Activated T-cell treated with anti-CD3 and anti-CD28 coated beads, Interleukin-2, amount 50 U/mL, for 1 hour (primary cell): ENCODE measurements around the gene BPIFB4.
"Not testable (repeated sequence)": the region's sequence is repeated elsewhere in the genome, so short reads cannot be mapped to it uniquely, and the experiment has no call there.

Experiments used
- DNase-seq: peaks from one replicate; pipeline ENCODE4 v3.0.0-alpha.2; 2020

BPIFB4 gene

GRCh38 chr20:33079259-33079658 is at the start of gene BPIFB4:
BPIFB4 (plus strand) TSS chr20:33079643; CDS start chr20:33081527, 1,884 bp downstream.
- DNase-seq = no peak

- DNase-seq = no peak
Observed at GRCh38 chr20:33030076-33030475, 49.4 kb upstream of the BPIFB4 start.

GRCh38 chr20:33030569-33030968 is 48.9 kb upstream of the BPIFB4 start:
- DNase-seq = no peak

GRCh38 chr20:33031531-33031930 is 47.9 kb upstream of the BPIFB4 start, which contains the start of gene BPIFB6:
BPIFB6 (plus strand) TSS chr20:33031648; CDS start chr20:33031648, 0 bp downstream.
- no peak for DNase-seq

- no peak for DNase-seq
Observed at GRCh38 chr20:33032555-33032954, 46.9 kb upstream of the BPIFB4 start.

GRCh38 chr20:33033381-33033780 is 46.1 kb upstream of the BPIFB4 start:
- no peak for DNase-seq

GRCh38 chr20:33034115-33034514 is 45.3 kb upstream of the BPIFB4 start:
- DNase-seq = no peak

- DNase-seq = no peak
Observed at GRCh38 chr20:33034901-33035492, 44.4 kb upstream of the BPIFB4 start.

GRCh38 chr20:33037456-33037855 is 42.0 kb upstream of the BPIFB4 start:
- DNase-seq = no peak

- DNase-seq = no peak
Observed at GRCh38 chr20:33038243-33038642, 41.2 kb upstream of the BPIFB4 start.

GRCh38 chr20:33042430-33042829 is 37.0 kb upstream of the BPIFB4 start:
- no peak for DNase-seq

GRCh38 chr20:33042983-33043730 is 36.3 kb upstream of the BPIFB4 start:
- DNase-seq = no peak

- no peak for DNase-seq
Observed at GRCh38 chr20:33043731-33044181, 35.7 kb upstream of the BPIFB4 start.

- not testable (repeated sequence) for DNase-seq
Observed at GRCh38 chr20:33045129-33045721, 34.2 kb upstream of the BPIFB4 start.

GRCh38 chr20:33046412-33046811 is 33.0 kb upstream of the BPIFB4 start:
- no peak for DNase-seq

- no peak for DNase-seq
Observed at GRCh38 chr20:33051333-33051732, 28.1 kb upstream of the BPIFB4 start.

GRCh38 chr20:33053291-33054106 is 25.9 kb upstream of the BPIFB4 start, which contains the start of gene BPIFB3:
BPIFB3 (plus strand) TSS chr20:33053903; CDS start chr20:33055436, 1,533 bp downstream.
- DNase-seq = no peak

- no peak for DNase-seq
Observed at GRCh38 chr20:33054381-33054780, 25.1 kb upstream of the BPIFB4 start.

GRCh38 chr20:33054791-33055190 is 24.7 kb upstream of the BPIFB4 start:
- no peak for DNase-seq

- DNase-seq = no peak
Observed at GRCh38 chr20:33059136-33059535, 20.3 kb upstream of the BPIFB4 start.

- DNase-seq = no peak
Observed at GRCh38 chr20:33059741-33060390, 19.6 kb upstream of the BPIFB4 start.

- no peak for DNase-seq
Observed at GRCh38 chr20:33061658-33062028, 17.8 kb upstream of the BPIFB4 start.
